Transverse colon (tissue), 4 donors: ENCODE measurements around the gene CFAP97. TPM values are rescaled to one million over a fixed set of nuclear protein-coding genes. Genes with fewer than 3 reads are reported as not detected.
A peak's percentile ranks its signal among the peaks of the same experiment; 100 is the strongest.
"Not testable (repeated sequence)": the region's sequence is repeated elsewhere in the genome, so short reads cannot be mapped to it uniquely, and the experiment has no call there.

Experiments used
- DNase-seq: peaks from one replicate; pipeline ENCODE4 v3.0.0-alpha.2; 2019
- H3K27ac ChIP-seq, 4 donors: fragments of 200-600 bp; sonication (generic); 2 replicates each; pipeline ENCODE4 v1.5.1; 2016 to 2018; ENCODE audit warnings: inconsistent platforms in 4 of 4
- H3K27me3 ChIP-seq: fragments of 200-600 bp; sonication (generic); 2 replicates; pipeline ENCODE4 v1.5.1; 2017; ENCODE audit warnings: inconsistent platforms
- H3K36me3 ChIP-seq, 4 donors: fragments of 200-600 bp; sonication (generic); 2 replicates each; pipeline ENCODE4 v1.5.1; 2017 to 2019; ENCODE audit warnings: inconsistent platforms in 4 of 4
- H3K4me1 ChIP-seq, 4 donors: fragments of 200-600 bp; sonication (generic); 2 replicates each; pipeline ENCODE4 v1.5.1; 2017 to 2020; ENCODE audit warnings: inconsistent platforms in 4 of 4
- H3K4me3 ChIP-seq, 4 donors: fragments of 200-600 bp; sonication (generic); 1 replicate in 1 of 4; 2 replicates in 3 of 4; pipeline versions ENCODE4 v1.5.1 to v1.6.1; 2017 to 2019; ENCODE audit warnings: inconsistent platforms in 4 of 4
- H3K9me3 ChIP-seq, 2 donors: fragments of 200-600 bp; sonication (generic); 2 replicates each; pipeline ENCODE4 v1.5.1; 2017 to 2019; ENCODE audit warnings: inconsistent platforms in 2 of 2
- EP300 ChIP-seq: sonication (generic); formaldehyde crosslinking; IDR thresholded peaks from one replicate; pipeline ENCODE4 v1.6.1; 2017; ENCODE audit warnings: antibody characterized with exemption, low read depth
- POLR2A ChIP-seq: fragments of 450-650 bp; IDR thresholded peaks from one replicate; pipeline ENCODE4 v1.6.1; 2016; ENCODE audit warnings: antibody characterized with exemption, mild to moderate bottlenecking, moderate library complexity
- POLR2AphosphoS5 ChIP-seq, 3 donors: sonication (generic); formaldehyde crosslinking; IDR thresholded peaks; one replicate each; pipeline ENCODE4 v1.6.1; 2016; ENCODE audit warnings: antibody characterized with exemption in 3 of 3
- WGBS, 2 donors: methylation state at CpG; one replicate each; pipeline ENCODE4 v1.1.5; 2018; ENCODE audit warnings: low coverage in 1 of 2; 5-methylcytosine and 5-hydroxymethylcytosine counted together
- in situ Hi-C, 4 donors: fragments of 200-750 bp; cut with MboI; loops; one replicate each; pipeline versions ENCODE4 v1.15.0 to v1.15.1; 2017; ENCODE audit warnings: low sequenced_read_pairs in 3 of 4, low pct_ligation_motif_present in 1 of 4, low pct_unique_long_range_greater_than_20kb in 1 of 4
- intact Hi-C: fragments of 100-400 bp; cut with DNase I; formaldehyde crosslinking; loops from one replicate; pipeline ENCODE4 v1.15.1; 2023; ENCODE audit warnings: low total_unique reads
- total RNA-seq, 4 donors: library from RNA; depleted of rRNA; stranded (reverse); fragments of >200 nt; gene quantifications; one replicate each; pipeline ENCODE4 v1.1.0, GENCODE V29; 2016
- TF ChIP-seq, protein P1 (sequence below), 5 experiments: fragments of 200-600 bp in 3 of 5; fragments of 450-650 bp in 2 of 5; sonication (generic) in 3 of 5; IDR thresholded peaks; 1 replicate in 2 of 5; 2 replicates in 3 of 5; pipeline ENCODE4 v1.5.1; 2016 to 2017; ENCODE audit warnings: antibody characterized with exemption in 5 of 5, inconsistent platforms in 3 of 5, mild to moderate bottlenecking in 2 of 5, moderate library complexity in 1 of 5

Gene CFAP97
- total RNA-seq, 4 donors from 2014 or later = 4.6 to 17.1 (median 9.3) TPM

DNA sequence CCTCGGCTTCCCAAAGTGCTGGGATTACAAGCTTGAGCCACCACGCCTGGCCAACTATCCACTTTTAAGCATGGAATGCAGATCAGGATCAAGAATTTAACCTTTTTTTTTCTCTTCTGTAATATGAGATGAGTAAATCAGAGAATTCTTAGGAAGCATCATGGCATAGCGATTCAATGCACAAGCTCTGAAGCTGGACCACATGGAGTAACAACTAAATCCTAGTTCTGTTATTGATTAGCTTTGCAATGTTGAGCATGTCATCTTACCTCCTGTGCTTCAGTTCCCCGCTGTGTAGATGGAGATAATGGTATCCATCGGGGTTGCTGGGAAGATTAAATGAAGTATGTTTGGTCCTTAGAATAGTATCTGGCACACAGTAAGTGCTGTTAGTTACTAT, 3.7 kb upstream of the CFAP97 start:
- H3K36me3 ChIP-seq = no peaks in the 10 kb centered on the region
- in situ Hi-C loops = loop anchor here in 1 of 4 donors (10.0 kb wide), 1 partner anchor 187 kb away; the partner anchor contains the start of genes ANKRD37 and LRP2BP
- H3K27me3 ChIP-seq = no peaks in the 10 kb centered on the region
- intact Hi-C loops = loop anchor here (5.0 kb wide), 1 partner anchor 190 kb away; the partner anchor contains the start of genes ANKRD37 and LRP2BP
- TF ChIP-seq POLR2AphosphoS5 (IDR thresholded peaks at IDR 0.05) = no peak
- TF ChIP-seq EP300 = no peak
- TF ChIP-seq, protein P1, sequence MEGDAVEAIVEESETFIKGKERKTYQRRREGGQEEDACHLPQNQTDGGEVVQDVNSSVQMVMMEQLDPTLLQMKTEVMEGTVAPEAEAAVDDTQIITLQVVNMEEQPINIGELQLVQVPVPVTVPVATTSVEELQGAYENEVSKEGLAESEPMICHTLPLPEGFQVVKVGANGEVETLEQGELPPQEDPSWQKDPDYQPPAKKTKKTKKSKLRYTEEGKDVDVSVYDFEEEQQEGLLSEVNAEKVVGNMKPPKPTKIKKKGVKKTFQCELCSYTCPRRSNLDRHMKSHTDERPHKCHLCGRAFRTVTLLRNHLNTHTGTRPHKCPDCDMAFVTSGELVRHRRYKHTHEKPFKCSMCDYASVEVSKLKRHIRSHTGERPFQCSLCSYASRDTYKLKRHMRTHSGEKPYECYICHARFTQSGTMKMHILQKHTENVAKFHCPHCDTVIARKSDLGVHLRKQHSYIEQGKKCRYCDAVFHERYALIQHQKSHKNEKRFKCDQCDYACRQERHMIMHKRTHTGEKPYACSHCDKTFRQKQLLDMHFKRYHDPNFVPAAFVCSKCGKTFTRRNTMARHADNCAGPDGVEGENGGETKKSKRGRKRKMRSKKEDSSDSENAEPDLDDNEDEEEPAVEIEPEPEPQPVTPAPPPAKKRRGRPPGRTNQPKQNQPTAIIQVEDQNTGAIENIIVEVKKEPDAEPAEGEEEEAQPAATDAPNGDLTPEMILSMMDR (IDR thresholded peaks at IDR 0.05) = no peak
- no peak for TF ChIP-seq POLR2A
- no peak overlapping the region for H3K4me3 ChIP-seq
- no peaks in the 10 kb centered on the region for H3K9me3 ChIP-seq
- peaks cover 13 to 41% (median 35%) of the 10 kb centered on the region in 4 donors for H3K4me1 ChIP-seq
- H3K27ac ChIP-seq = no peak overlapping the region
- 83 to 95% methylated on average over 4 to 5 of the region's 5 CpGs for WGBS, 2 donors
- DNase-seq = no peak

DNA sequence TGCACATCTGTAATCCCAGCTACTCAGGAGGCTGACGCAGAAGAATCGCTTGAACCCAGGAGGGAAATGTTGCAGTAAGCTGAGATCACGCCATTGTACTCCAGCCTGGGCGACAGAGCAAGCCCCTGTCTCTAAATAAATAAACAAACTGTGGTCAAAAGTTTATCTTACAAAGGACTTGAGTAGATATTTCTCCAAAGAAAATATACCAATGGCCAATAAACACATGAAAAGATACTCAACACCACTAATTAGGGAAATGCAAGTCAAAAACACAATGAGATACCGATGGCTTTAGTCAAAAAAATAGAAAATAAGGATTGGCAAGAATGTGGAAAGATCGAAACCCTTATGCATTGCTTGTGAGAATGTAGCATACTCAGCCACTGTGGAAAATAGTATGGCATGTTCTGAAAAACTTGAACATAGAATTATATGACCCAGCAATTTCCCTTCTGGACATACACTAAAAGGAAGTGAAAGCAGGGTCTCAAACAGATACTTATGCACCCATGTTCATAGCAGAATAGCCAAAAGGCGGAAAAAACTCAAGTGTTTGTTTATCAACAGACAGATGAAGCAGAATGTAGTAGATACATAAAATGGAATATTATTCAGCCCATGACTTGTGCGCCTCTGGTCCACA, 2.0 kb upstream of the CFAP97 start:
- in situ Hi-C loops = loop anchor here in 1 of 4 donors (10.0 kb wide), 1 partner anchor 189 kb away; the partner anchor contains the start of genes ANKRD37 and LRP2BP
- no peak for DNase-seq
- H3K4me1 ChIP-seq = peaks cover 13 to 32% (median 29%) of the 10 kb centered on the region in 4 donors
- no peak overlapping the region for H3K27ac ChIP-seq
- no peak overlapping the region for H3K4me3 ChIP-seq
- intact Hi-C loops = loop anchor here (5.0 kb wide), 1 partner anchor 191 kb away; the partner anchor contains the start of genes ANKRD37 and LRP2BP
- 86 to 94% methylated on average over 8 of the region's 8 CpGs for WGBS, 2 donors
- no peaks in the 10 kb centered on the region for H3K9me3 ChIP-seq
- no peaks in the 10 kb centered on the region for H3K27me3 ChIP-seq
- no peak for TF ChIP-seq EP300
- H3K36me3 ChIP-seq = no peaks in the 10 kb centered on the region

- peak overlapping the region; percentile 93 to 97 (median 96) for H3K27ac ChIP-seq
- not testable (repeated sequence) for H3K4me3 ChIP-seq, H3K9me3 ChIP-seq, DNase-seq, H3K27me3 ChIP-seq, H3K36me3 ChIP-seq
- in situ Hi-C loops = loop anchor here in 1 of 4 donors (10.0 kb wide), 1 partner anchor 190 kb away; the partner anchor contains the start of genes ANKRD37 and LRP2BP
- peaks cover 13 to 30% (median 26%) of the 10 kb centered on the region in 4 donors for H3K4me1 ChIP-seq
- intact Hi-C loops = loop anchor here (5.0 kb wide), 1 partner anchor 192 kb away; the partner anchor contains the start of genes ANKRD37 and LRP2BP
- 77 to 95% methylated on average over 10 to 13 of the region's 13 CpGs for WGBS, 2 donors
Observed at GRCh38 chr4:185205073-185205472, 1.3 kb upstream of the CFAP97 start.

DNA sequence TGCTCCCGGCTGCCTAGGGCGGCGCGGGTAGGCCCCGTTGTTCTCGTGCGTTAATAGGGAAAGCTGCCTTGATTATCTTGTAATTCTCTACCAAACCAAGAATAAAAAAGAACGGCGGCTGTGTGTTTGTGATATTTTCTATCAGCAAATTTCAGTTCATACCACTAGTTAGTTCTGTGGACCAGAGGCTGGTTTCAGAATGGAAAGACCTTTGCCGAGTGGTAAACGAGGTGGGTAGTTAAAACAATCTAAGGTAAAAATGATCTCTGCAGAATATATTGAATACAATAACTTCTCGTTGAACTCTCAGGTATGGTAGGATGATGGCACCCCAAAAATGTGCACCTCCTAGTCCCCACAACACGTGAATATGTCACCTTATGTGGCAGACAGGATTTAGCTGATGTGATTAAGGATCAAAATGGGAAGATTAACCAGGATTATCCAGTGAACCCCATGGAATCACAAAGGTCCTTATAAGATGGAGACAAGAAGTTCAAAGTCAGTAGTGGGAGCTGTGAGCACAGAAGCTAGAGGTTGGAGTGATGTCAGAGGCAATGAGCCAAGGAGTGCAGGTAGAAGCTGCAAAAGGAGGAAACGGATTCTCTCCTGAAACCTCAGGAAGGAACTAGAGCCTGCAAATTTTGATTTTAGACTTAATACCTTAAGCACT, 574 bp upstream of the CFAP97 start:
- DNase-seq = no peak
- H3K36me3 ChIP-seq = no peaks in the 10 kb centered on the region
- TF ChIP-seq POLR2A = no peak
- TF ChIP-seq, protein P1 (IDR thresholded peaks at IDR 0.05) = no peak
- no peak for TF ChIP-seq POLR2AphosphoS5 (IDR thresholded peaks at IDR 0.05)
- TF ChIP-seq EP300 = no peak
- peak overlapping the region; percentile 5 to 80 (median 72) for H3K4me3 ChIP-seq
- WGBS, 2 donors = 0 to 4% methylated on average over 5 to 14 of the region's 14 CpGs
- no peaks in the 10 kb centered on the region for H3K9me3 ChIP-seq
- in situ Hi-C loops = loop anchor here in 1 of 4 donors (10.0 kb wide), 1 partner anchor 190 kb away; the partner anchor contains the start of genes ANKRD37 and LRP2BP
- intact Hi-C loops = no loop called here
- H3K4me1 ChIP-seq = peaks cover 13 to 30% (median 26%) of the 10 kb centered on the region in 4 donors
- H3K27ac ChIP-seq = peak overlapping the region; percentile 93 to 97 (median 96)
- no peaks in the 10 kb centered on the region for H3K27me3 ChIP-seq
